ENCODE measurements around the gene LIMS2. TPM values are rescaled to one million over a fixed set of nuclear protein-coding genes. Genes with fewer than 3 reads are reported as not detected.
A peak's percentile ranks its signal among the peaks of the same experiment; 100 is the strongest.

LIMS2 gene
- total RNA-seq, 2 experiments from 2014 or later, result 6.1 to 7.0 TPM

GRCh38 chr2:127592761-127593227 is 82.5 kb downstream of the LIMS2 start:
- DNase-seq, result no peak
- Histone ChIP-seq H3K36me3 (ENCODE audit: insufficient read depth, low read length) (no peaks in the 10 kb centered on the region), H3K27me3 (ENCODE audit: control insufficient read depth in 1 of 2, insufficient read depth in 2 of 2, low read length in 2 of 2) (no peaks in the 10 kb centered on the region), H3K27ac (ENCODE audit: low read depth in 1 of 2, low read length in 2 of 2) (no peak overlapping the region), H3K4me1 (ENCODE audit: insufficient read depth, low read length) (peaks cover 5% of the 10 kb centered on the region), H3K4me3 (ENCODE audit: low read length) (no peak overlapping the region), H3K9me3 (ENCODE audit: control insufficient read depth in 1 of 2, insufficient read depth in 1 of 2, low read length in 2 of 2) (no peaks in the 10 kb centered on the region)
- ATAC-seq (ENCODE audit: poor library complexity), result no peak
- no peak overlapping the region for H3K4me3 Mint-ChIP-seq
- no peaks in the 10 kb centered on the region for H3K9me3 Mint-ChIP-seq
- intact Hi-C loops (cut with DNase I, micrococcal nuclease), result no loop called here
- H3K27me3 Mint-ChIP-seq, result no peaks in the 10 kb centered on the region
- POLR2A ChIA-PET, result interaction anchor here (0.8 kb wide), 1 partner anchor 22 kb away, joined by 3 read pairs; no protein-coding TSS in a partner anchor
- H3K4me1 Mint-ChIP-seq (ENCODE audit: low read depth), result peaks cover 16% of the 10 kb centered on the region
- no peaks in the 10 kb centered on the region for H3K36me3 Mint-ChIP-seq (ENCODE audit: low read depth)
- TF ChIP-seq CTCF (IDR thresholded peaks at IDR 0.05), result no peak
- CTCF ChIA-PET, result interaction anchor here (2.1 to 2.8 kb wide), 2 partner anchors 56 to 60 kb away, joined by 9 to 78 read pairs; no protein-coding TSS in a partner anchor
- H3K27ac Mint-ChIP-seq, result no peak overlapping the region

GRCh38 chr2:127591221-127591923 is 84.0 kb downstream of the LIMS2 start:
- Mint-ChIP-seq H3K36me3 (ENCODE audit: low read depth) (no peaks in the 10 kb centered on the region), H3K27ac (no peak overlapping the region), H3K9me3 (no peaks in the 10 kb centered on the region), H3K4me1 (ENCODE audit: low read depth) (peaks cover 16% of the 10 kb centered on the region), H3K4me3 (no peak overlapping the region), H3K27me3 (no peaks in the 10 kb centered on the region)
- intact Hi-C loops (cut with DNase I, micrococcal nuclease), result loop anchor here (1.0 to 2.0 kb wide), 2 partner anchors 58 to 111 kb away; no protein-coding TSS in a partner anchor
- Histone ChIP-seq H3K27me3 (ENCODE audit: control insufficient read depth in 1 of 2, insufficient read depth in 2 of 2, low read length in 2 of 2) (no peaks in the 10 kb centered on the region), H3K27ac (ENCODE audit: low read depth in 1 of 2, low read length in 2 of 2) (no peak overlapping the region), H3K4me1 (ENCODE audit: insufficient read depth, low read length) (peaks cover 5% of the 10 kb centered on the region), H3K9me3 (ENCODE audit: control insufficient read depth in 1 of 2, insufficient read depth in 1 of 2, low read length in 2 of 2) (no peaks in the 10 kb centered on the region), H3K4me3 (ENCODE audit: low read length) (no peak overlapping the region), H3K36me3 (ENCODE audit: insufficient read depth, low read length) (no peaks in the 10 kb centered on the region)
- TF ChIP-seq CTCF (IDR thresholded peaks at IDR 0.05), result peak; percentile 80
- CTCF ChIA-PET, result interaction anchor here (0.6 to 2.8 kb wide), 18 partner anchors 10 to 291 kb away, joined by 3 to 78 read pairs (median 4); no protein-coding TSS in a partner anchor
- peak; percentile 99 for ATAC-seq (ENCODE audit: poor library complexity)
- POLR2A ChIA-PET, result interaction anchor here (0.8 to 1.8 kb wide), 8 partner anchors 16 to 219 kb away, joined by 3 to 20 read pairs (median 4); partner anchors contain the start of genes IWS1, SFT2D3 and WDR33
- DNase-seq, result peak; percentile 45 to 83 (median 61)

GRCh38 chr2:127590386-127591190 is 84.7 kb downstream of the LIMS2 start:
- CTCF ChIA-PET, result interaction anchor here (0.6 to 2.8 kb wide), 17 partner anchors 10 to 292 kb away, joined by 3 to 78 read pairs (median 4); no protein-coding TSS in a partner anchor
- Mint-ChIP-seq H3K36me3 (ENCODE audit: low read depth) (no peaks in the 10 kb centered on the region), H3K9me3 (no peaks in the 10 kb centered on the region), H3K4me1 (ENCODE audit: low read depth) (peaks cover 16% of the 10 kb centered on the region), H3K27me3 (no peaks in the 10 kb centered on the region), H3K4me3 (no peak overlapping the region), H3K27ac (no peak overlapping the region)
- ATAC-seq (ENCODE audit: poor library complexity), result no peak
- TF ChIP-seq CTCF (IDR thresholded peaks at IDR 0.05), result no peak
- Histone ChIP-seq H3K4me3 (ENCODE audit: low read length) (no peak overlapping the region), H3K36me3 (ENCODE audit: insufficient read depth, low read length) (no peaks in the 10 kb centered on the region), H3K27me3 (ENCODE audit: control insufficient read depth in 1 of 2, insufficient read depth in 2 of 2, low read length in 2 of 2) (no peaks in the 10 kb centered on the region), H3K4me1 (ENCODE audit: insufficient read depth, low read length) (peaks cover 5% of the 10 kb centered on the region), H3K9me3 (ENCODE audit: control insufficient read depth in 1 of 2, insufficient read depth in 1 of 2, low read length in 2 of 2) (no peaks in the 10 kb centered on the region), H3K27ac (ENCODE audit: low read depth in 1 of 2, low read length in 2 of 2) (no peak overlapping the region)
- intact Hi-C loops (cut with DNase I, micrococcal nuclease), result loop anchor here (1.0 to 2.0 kb wide), 2 partner anchors 59 to 112 kb away; no protein-coding TSS in a partner anchor
- DNase-seq, result no peak
- POLR2A ChIA-PET, result interaction anchor here (0.8 to 1.8 kb wide), 8 partner anchors 15 to 220 kb away, joined by 3 to 20 read pairs (median 4); partner anchors contain the start of genes IWS1, SFT2D3 and WDR33
